OCI-LY1 (cell line): Measurements from ENCODE around the gene TMEM236.

ENCODE experiments used
- H2AFZ ChIP-seq: fragments of 200-600 bp; sonication (generic), shearing (Covaris generic); 2 replicates; pipeline ENCODE4 v1.6.0; 2014; ENCODE audit warnings: antibody characterized with exemption, mild to moderate bottlenecking, low read length
- H3F3A ChIP-seq: fragments of 200-600 bp; sonication (generic), shearing (Covaris generic); 2 replicates; pipeline ENCODE4 v1.6.0; 2014; ENCODE audit warnings: mild to moderate bottlenecking, antibody characterized with exemption, low read length, moderate library complexity; ENCODE audit not compliant: insufficient read depth
- H3K27ac ChIP-seq: fragments of 200-600 bp; sonication (generic); 2 replicates; pipeline ENCODE4 v1.5.1; 2014; ENCODE audit warnings: low read length, mixed run types, mild to moderate bottlenecking, low read depth; ENCODE audit not compliant: poor library complexity, severe bottlenecking
- H3K27me3 ChIP-seq: fragments of 200-600 bp; sonication (generic); 2 replicates; pipeline ENCODE4 v1.6.0; 2014; ENCODE audit warnings: antibody characterized with exemption, mild to moderate bottlenecking, low read length, moderate library complexity; ENCODE audit not compliant: insufficient read depth
- H3K36me3 ChIP-seq: fragments of 200-600 bp; sonication (generic); 2 replicates; pipeline ENCODE4 v1.6.1; 2014; ENCODE audit warnings: mild to moderate bottlenecking, antibody characterized with exemption, low read length, moderate library complexity, mixed read lengths; ENCODE audit not compliant: insufficient read depth
- H3K4me1 ChIP-seq: fragments of 200-600 bp; sonication (generic); 2 replicates; pipeline ENCODE4 v1.5.1; 2014; ENCODE audit warnings: mild to moderate bottlenecking, low read length, moderate library complexity; ENCODE audit not compliant: insufficient read depth, severe bottlenecking
- H3K4me2 ChIP-seq: fragments of 200-600 bp; sonication (generic), shearing (Covaris generic); 2 replicates; pipeline ENCODE4 v1.6.1; 2014; ENCODE audit warnings: low read length
- H3K4me3 ChIP-seq: fragments of 200-600 bp; sonication (generic); 2 replicates; pipeline ENCODE4 v1.5.1; 2014; ENCODE audit warnings: low read length, low read depth, mild to moderate bottlenecking, mixed read lengths; ENCODE audit not compliant: poor library complexity, severe bottlenecking
- H3K79me2 ChIP-seq: fragments of 200-600 bp; shearing (Covaris generic); 2 replicates; pipeline ENCODE4 v1.6.1; 2016; ENCODE audit warnings: mixed run types, low read length, mixed read lengths; ENCODE audit not compliant: insufficient read depth
- H3K9ac ChIP-seq: fragments of 200-600 bp; sonication (generic), shearing (Covaris generic); 2 replicates; pipeline ENCODE4 v1.6.1; 2014; ENCODE audit warnings: mild to moderate bottlenecking, low read length, mixed read lengths
- H3K9me2 ChIP-seq: fragments of 200-600 bp; sonication (generic), shearing (Covaris generic); 2 replicates; pipeline ENCODE4 v1.6.1; 2014; ENCODE audit warnings: low read depth, mild to moderate bottlenecking, low read length, mixed read lengths
- H3K9me3 ChIP-seq: fragments of 200-600 bp; shearing (Covaris generic); 2 replicates; pipeline ENCODE4 v1.6.1; 2014; ENCODE audit warnings: low read length, mixed read lengths
- H4K20me1 ChIP-seq: fragments of 200-600 bp; sonication (generic), shearing (Covaris generic); 2 replicates; pipeline ENCODE4 v1.6.0; 2016; ENCODE audit warnings: mild to moderate bottlenecking, low read length; ENCODE audit not compliant: insufficient read depth
- CTCF ChIP-seq: fragments of 200-600 bp; sonication (generic), shearing (Covaris generic); IDR thresholded peaks from 2 replicates; pipeline ENCODE4 v1.5.1; 2017; ENCODE audit warnings: mild to moderate bottlenecking, antibody characterized with exemption, low read length, moderate library complexity, mixed read lengths
- EZH2 ChIP-seq: fragments of 200-600 bp; sonication (generic), shearing (Covaris generic); IDR thresholded peaks from 2 replicates; pipeline ENCODE4 v1.8.0; 2017; ENCODE audit warnings: borderline replicate concordance, mixed run types, mild to moderate bottlenecking, antibody characterized with exemption, low read length, moderate library complexity, mixed read lengths

The TMEM236 gene

DNA sequence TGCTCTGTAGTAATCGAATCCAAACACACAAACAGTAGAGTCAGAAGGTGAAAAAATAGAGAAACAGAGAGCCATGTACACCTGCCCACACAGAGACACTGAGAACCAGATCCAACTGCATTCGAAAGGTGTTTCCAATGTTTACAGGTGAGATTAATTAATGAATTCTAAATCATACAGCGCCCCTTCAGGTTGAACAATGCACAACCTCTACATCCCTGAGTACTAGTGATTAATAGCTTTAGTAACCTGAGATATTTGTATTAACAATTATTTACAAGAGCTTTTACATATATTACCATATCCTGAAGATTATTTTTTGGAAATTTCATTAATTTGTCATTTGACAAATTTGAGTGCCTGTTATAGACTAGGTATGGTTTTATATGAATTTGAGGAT is 49.5 kb downstream of the TMEM236 start:
- Histone ChIP-seq H3K9me3 (0 out of 2 replicates have a peak, but pooled peaks cover 2% of the 10 kb centered on the region), H3K4me3 (no peak overlapping the region), H3K4me1 (no peaks in the 10 kb centered on the region), H4K20me1 (no peaks in the 10 kb centered on the region), H3K9me2 (no peaks in the 10 kb centered on the region), H3K4me2 (no peak overlapping the region), H3K79me2 (no peaks in the 10 kb centered on the region), H3K27me3 (no peaks in the 10 kb centered on the region), H3K36me3 (no peaks in the 10 kb centered on the region), H3F3A (no peaks in the 10 kb centered on the region), H3K27ac (no peak overlapping the region), H3K9ac (no peak overlapping the region), H2AFZ (no peak overlapping the region)
- TF ChIP-seq CTCF = peak; percentile 37; the same call in 1 of the 2 replicates
- no peak for TF ChIP-seq EZH2

DNA sequence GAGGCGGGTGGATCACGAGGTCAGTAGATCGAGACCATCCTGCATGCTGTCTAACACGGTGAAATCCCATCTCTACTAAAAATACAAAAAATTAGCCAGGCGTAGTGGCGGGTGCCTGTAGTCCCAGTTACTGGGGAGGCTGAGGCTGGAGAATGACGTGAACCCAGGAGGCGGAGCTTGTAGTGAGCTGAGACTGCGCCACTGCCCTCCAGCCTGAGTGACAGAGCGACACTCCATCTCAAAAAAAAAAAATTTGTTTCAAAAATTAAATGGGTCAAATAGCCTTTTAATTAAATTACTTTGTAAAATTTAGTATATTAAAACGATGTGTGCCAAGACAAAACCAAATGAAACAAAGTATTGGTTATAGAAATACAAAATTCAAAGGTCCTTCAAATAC is 50.3 kb downstream of the TMEM236 start:
- TF ChIP-seq CTCF (no peak), EZH2 (no peak)

DNA sequence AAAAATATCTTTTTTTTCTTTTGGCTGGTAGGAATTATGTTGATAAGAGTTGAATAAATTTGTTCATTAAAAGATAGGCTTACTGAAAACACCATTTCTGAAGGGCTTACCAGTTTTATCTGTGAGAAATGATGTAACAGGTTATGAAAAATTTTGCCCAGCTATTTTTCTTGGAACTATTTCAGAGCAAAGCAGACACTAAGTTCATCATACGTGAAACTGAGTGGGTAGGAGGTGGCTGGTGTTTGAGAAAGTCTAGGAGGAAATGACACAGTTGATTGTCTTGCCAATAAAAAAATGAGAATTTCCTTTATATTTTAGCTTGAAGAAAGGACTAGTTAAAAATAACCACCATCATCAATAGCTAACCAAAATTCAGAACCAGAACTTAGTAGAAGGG is 51.0 kb downstream of the TMEM236 start:
- no peak overlapping the region for H3K27ac ChIP-seq
- H3K4me1 ChIP-seq = no peaks in the 10 kb centered on the region
- no peak overlapping the region for H3K9ac ChIP-seq
- H3K4me2 ChIP-seq = no peak overlapping the region
- no peaks in the 10 kb centered on the region for H4K20me1 ChIP-seq
- H3K9me3 ChIP-seq = 0 out of 2 replicates have a peak, but pooled peaks cover 2% of the 10 kb centered on the region
- H3K79me2 ChIP-seq = no peaks in the 10 kb centered on the region
- H3F3A ChIP-seq = no peaks in the 10 kb centered on the region
- H3K9me2 ChIP-seq = no peaks in the 10 kb centered on the region
- H3K4me3 ChIP-seq = no peak overlapping the region
- TF ChIP-seq CTCF (no peak), EZH2 (no peak)
- no peak overlapping the region for H2AFZ ChIP-seq
- H3K36me3 ChIP-seq = no peaks in the 10 kb centered on the region
- no peaks in the 10 kb centered on the region for H3K27me3 ChIP-seq

More for the DNA sequence above, 50.3 kb downstream of the TMEM236 start:
- no peaks in the 10 kb centered on the region for H4K20me1 ChIP-seq
- H3K79me2 ChIP-seq = no peaks in the 10 kb centered on the region
- H3K4me3 ChIP-seq = no peak overlapping the region
- H3F3A ChIP-seq = no peaks in the 10 kb centered on the region
- H3K27ac ChIP-seq = no peak overlapping the region
- H3K4me1 ChIP-seq = no peaks in the 10 kb centered on the region
- H3K9ac ChIP-seq = no peak overlapping the region
- H3K27me3 ChIP-seq = no peaks in the 10 kb centered on the region
- no peaks in the 10 kb centered on the region for H3K9me2 ChIP-seq
- H2AFZ ChIP-seq = no peak overlapping the region
- 0 out of 2 replicates have a peak, but pooled peaks cover 2% of the 10 kb centered on the region for H3K9me3 ChIP-seq
- H3K4me2 ChIP-seq = no peak overlapping the region
- H3K36me3 ChIP-seq = no peaks in the 10 kb centered on the region
